ENCODE results near the gene FGF14.

The FGF14 gene

GRCh38 chr13:101697745-101698144 lies 704.1 kb downstream of the FGF14 start:
- no peaks in the 10 kb centered on the region for H3K27me3 ChIP-seq (replicated peaks; ENCODE audit: control insufficient read depth, insufficient read depth, low read length)
- no peaks in the 10 kb centered on the region for H3K36me3 ChIP-seq (ENCODE audit: control insufficient read depth, insufficient read depth, low read length)
- no peak for TF ChIP-seq CTCF (IDR thresholded peaks at IDR 0.05; ENCODE audit: insufficient read depth, low read length, poor library complexity, severe bottlenecking)
- no peak for DNase-seq (ENCODE audit: extremely low read depth, insufficient read length)
- no peak overlapping the region for H3K4me3 ChIP-seq (replicated peaks; ENCODE audit: low read depth, low read length)

- H3K4me3 ChIP-seq (replicated peaks; ENCODE audit: low read depth, low read length): no peak overlapping the region
- TF ChIP-seq CTCF (IDR thresholded peaks at IDR 0.05; ENCODE audit: insufficient read depth, low read length, poor library complexity, severe bottlenecking): no peak
- DNase-seq (ENCODE audit: extremely low read depth, insufficient read length): no peak
- H3K27me3 ChIP-seq (replicated peaks; ENCODE audit: control insufficient read depth, insufficient read depth, low read length): no peaks in the 10 kb centered on the region
- no peaks in the 10 kb centered on the region for H3K36me3 ChIP-seq (ENCODE audit: control insufficient read depth, insufficient read depth, low read length)
These were observed 705.9 kb downstream of the FGF14 start for GRCh38 chr13:101695870-101696516.

DNA sequence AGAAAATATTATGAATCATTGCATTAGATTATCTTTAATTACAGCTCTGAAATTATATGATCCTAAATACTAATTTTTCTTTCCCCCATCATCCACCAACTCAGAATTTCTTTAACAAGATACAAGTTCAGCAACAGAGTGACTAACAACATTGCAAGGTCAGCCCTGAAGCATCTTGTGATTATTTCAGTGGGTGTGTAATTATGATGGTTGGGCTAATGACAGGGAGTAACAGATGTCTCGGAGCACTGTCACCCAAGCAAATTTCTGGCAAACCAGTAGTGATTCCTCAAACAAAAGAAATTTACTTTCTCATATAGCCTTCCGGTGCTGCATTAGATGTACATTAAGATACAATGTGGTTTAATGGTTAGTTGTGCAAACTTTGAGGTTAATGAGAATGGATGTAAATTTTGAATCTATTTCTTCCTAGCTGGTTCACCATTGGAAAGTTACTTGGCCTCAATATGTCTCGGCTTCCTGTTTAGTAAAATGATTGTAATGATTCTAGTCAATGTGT lies 710.4 kb downstream of the FGF14 start:
- Histone ChIP-seq H3K36me3 (ENCODE audit: control insufficient read depth, insufficient read depth, low read length) (no peaks in the 10 kb centered on the region), H3K4me3 (replicated peaks; ENCODE audit: low read depth, low read length) (no peak overlapping the region), H3K27me3 (replicated peaks; ENCODE audit: control insufficient read depth, insufficient read depth, low read length) (no peaks in the 10 kb centered on the region)
- no peak for DNase-seq (ENCODE audit: extremely low read depth, insufficient read length)
- TF ChIP-seq CTCF (IDR thresholded peaks at IDR 0.05; ENCODE audit: insufficient read depth, low read length, poor library complexity, severe bottlenecking): no peak

- no peak for TF ChIP-seq CTCF (IDR thresholded peaks at IDR 0.05; ENCODE audit: insufficient read depth, low read length, poor library complexity, severe bottlenecking)
- H3K4me3 ChIP-seq (replicated peaks; ENCODE audit: low read depth, low read length): no peak overlapping the region
- DNase-seq (ENCODE audit: extremely low read depth, insufficient read length): no peak
- no peaks in the 10 kb centered on the region for H3K27me3 ChIP-seq (replicated peaks; ENCODE audit: control insufficient read depth, insufficient read depth, low read length)
- H3K36me3 ChIP-seq (ENCODE audit: control insufficient read depth, insufficient read depth, low read length): no peaks in the 10 kb centered on the region
These were observed 711.0 kb downstream of the FGF14 start for GRCh38 chr13:101690871-101691270.

DNA sequence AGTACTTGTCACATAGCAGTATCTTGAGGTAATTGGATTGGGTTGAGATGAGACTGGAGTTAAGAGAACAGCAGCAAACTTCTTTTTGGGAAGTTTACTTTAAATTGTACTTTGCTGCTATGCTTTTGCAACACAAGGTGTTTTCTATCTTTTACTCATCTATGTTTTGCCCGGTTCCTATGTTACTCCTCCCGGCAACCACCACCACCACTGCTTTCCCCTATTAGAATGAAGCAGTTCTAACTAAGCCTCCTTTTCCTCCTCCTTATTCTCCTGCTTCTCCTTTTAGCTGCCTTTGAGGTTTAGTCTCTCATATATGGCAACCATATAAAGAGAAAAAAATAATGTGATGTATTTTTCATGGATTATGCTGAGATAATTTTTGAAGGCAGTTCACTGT lies 715.8 kb downstream of the FGF14 start:
- H3K27me3 ChIP-seq (replicated peaks; ENCODE audit: control insufficient read depth, insufficient read depth, low read length): no peaks in the 10 kb centered on the region
- H3K36me3 ChIP-seq (ENCODE audit: control insufficient read depth, insufficient read depth, low read length): no peaks in the 10 kb centered on the region
- no peak for TF ChIP-seq CTCF (IDR thresholded peaks at IDR 0.05; ENCODE audit: insufficient read depth, low read length, poor library complexity, severe bottlenecking)
- no peak overlapping the region for H3K4me3 ChIP-seq (replicated peaks; ENCODE audit: low read depth, low read length)
- no peak for DNase-seq (ENCODE audit: extremely low read depth, insufficient read length)

DNA sequence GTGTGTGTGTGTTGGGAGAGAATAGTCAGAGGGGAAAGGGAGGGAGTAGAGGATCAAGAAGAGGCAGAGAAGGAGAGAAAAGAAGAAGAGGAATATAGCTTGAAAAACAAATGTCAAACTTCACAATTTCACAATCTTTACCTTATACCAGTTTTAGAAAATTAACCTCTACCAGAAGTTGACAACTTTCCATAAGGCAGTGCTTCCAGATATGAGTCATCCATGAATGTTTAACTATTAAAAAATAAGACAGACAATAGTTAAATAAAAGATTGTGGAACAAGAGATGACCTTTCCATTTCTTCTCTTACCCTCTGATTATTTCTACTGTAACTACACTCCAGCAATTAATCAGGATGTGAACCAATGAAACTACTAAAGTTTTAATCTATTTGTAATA lies 720.0 kb downstream of the FGF14 start:
- no peak for TF ChIP-seq CTCF (IDR thresholded peaks at IDR 0.05; ENCODE audit: insufficient read depth, low read length, poor library complexity, severe bottlenecking)
- H3K36me3 ChIP-seq (ENCODE audit: control insufficient read depth, insufficient read depth, low read length): no peaks in the 10 kb centered on the region
- no peak for DNase-seq (ENCODE audit: extremely low read depth, insufficient read length)
- no peaks in the 10 kb centered on the region for H3K27me3 ChIP-seq (replicated peaks; ENCODE audit: control insufficient read depth, insufficient read depth, low read length)
- no peak overlapping the region for H3K4me3 ChIP-seq (replicated peaks; ENCODE audit: low read depth, low read length)
